WTC11 (cell line): ENCODE measurements around the gene RABIF. TPM values are rescaled to one million over a fixed set of nuclear protein-coding genes. Genes with fewer than 3 reads are reported as not detected.

ENCODE experiments used
- ATAC-seq: fragments of 200-7000 bp; cut with Tn5 transposase; 2 replicates; pipeline ENCODE4 v1.10.0; 2021; ENCODE audit warnings: mild to moderate bottlenecking, moderate library complexity
- CTCF ChIA-PET: fragments of 300-600 bp; sonication (Branson Sonifier 250); formaldehyde crosslinking; loops from one replicate; lab custom pipeline; 2021; ENCODE audit warnings: antibody characterized with exemption; lab: Charles Lee
- POLR2A ChIA-PET: fragments of 350-600 bp; sonication (Branson Sonifier 250); formaldehyde crosslinking; loops from one replicate; lab custom pipeline; 2021; ENCODE audit warnings: antibody characterized with exemption; lab: Charles Lee
- DNase-seq: peaks from one replicate; pipeline ENCODE4 v3.0.0; 2021; ENCODE audit warnings: low spot score
- H3K27ac Mint-ChIP-seq: 2 replicates; pipeline ENCODE4 v1.8.0; 2021; ENCODE audit warnings: mixed read lengths
- H3K27me3 Mint-ChIP-seq: 2 replicates; pipeline ENCODE4 v1.8.0; 2021; ENCODE audit warnings: low read depth, mild to moderate bottlenecking, moderate library complexity, mixed read lengths
- H3K36me3 Mint-ChIP-seq: 2 replicates; pipeline ENCODE4 v1.8.0; 2021; ENCODE audit warnings: mixed read lengths
- H3K4me1 Mint-ChIP-seq: 2 replicates; pipeline ENCODE4 v1.8.0; 2022; ENCODE audit warnings: mixed read lengths
- H3K4me3 Mint-ChIP-seq: 2 replicates; pipeline ENCODE4 v1.8.0; 2021; ENCODE audit warnings: mild to moderate bottlenecking, moderate library complexity, mixed read lengths
- H3K9me3 Mint-ChIP-seq: 2 replicates; pipeline ENCODE4 v1.8.0; 2021; ENCODE audit warnings: mixed read lengths
- CREB1 ChIP-seq: sonication (generic); formaldehyde crosslinking; IDR thresholded peaks from 2 replicates; pipeline ENCODE4 v1.8.0; 2023; ENCODE audit warnings: mild to moderate bottlenecking, missing genetic modification reagents
- CREM ChIP-seq: sonication (generic); formaldehyde crosslinking; IDR thresholded peaks from 2 replicates; pipeline ENCODE4 v1.8.1; 2022; ENCODE audit warnings: mild to moderate bottlenecking, missing genetic modification reagents, moderate library complexity
- ELF4 ChIP-seq: sonication (generic); formaldehyde crosslinking; IDR thresholded peaks from 2 replicates; pipeline ENCODE4 v1.8.1; 2022; ENCODE audit warnings: low read depth, mild to moderate bottlenecking, moderate library complexity, missing genetic modification reagents
- ERG ChIP-seq: fragments of 250-450 bp; sonication (Bioruptor Pico); IDR thresholded peaks from 2 replicates; pipeline ENCODE4 v1.8.0; 2021; ENCODE audit warnings: mild to moderate bottlenecking
- HMGA2 ChIP-seq: fragments of 250-450 bp; sonication (Bioruptor Pico); IDR thresholded peaks from 2 replicates; pipeline ENCODE4 v1.4.0; 2021; ENCODE audit warnings: mild to moderate bottlenecking, moderate library complexity
- JAZF1 ChIP-seq: fragments of 250-450 bp; sonication (Bioruptor Pico); IDR thresholded peaks from 2 replicates; pipeline ENCODE4 v1.9.0; 2021; ENCODE audit warnings: moderate library complexity, mild to moderate bottlenecking, inconsistent platforms
- JUN ChIP-seq: sonication (generic); formaldehyde crosslinking; IDR thresholded peaks from 2 replicates; pipeline ENCODE4 v1.8.0; 2023; ENCODE audit warnings: mild to moderate bottlenecking, missing genetic modification reagents
- KAT7 ChIP-seq: sonication (generic); formaldehyde crosslinking; IDR thresholded peaks from 2 replicates; pipeline ENCODE4 v1.8.1; 2023; ENCODE audit warnings: missing genetic modification reagents, mild to moderate bottlenecking, borderline replicate concordance
- MAX ChIP-seq: sonication (generic); formaldehyde crosslinking; IDR thresholded peaks from 2 replicates; pipeline ENCODE4 v1.8.0; 2022; ENCODE audit warnings: mild to moderate bottlenecking, missing genetic modification reagents
- NFYB ChIP-seq: sonication (generic); formaldehyde crosslinking; conservative IDR thresholded peaks from 2 replicates; pipeline ENCODE4 v1.8.0; 2022; ENCODE audit warnings: low read depth, missing genetic modification reagents
- SP1 ChIP-seq: sonication (generic); formaldehyde crosslinking; conservative IDR thresholded peaks from 2 replicates; pipeline ENCODE4 v1.8.1; 2022; ENCODE audit warnings: missing genetic modification reagents
- STAT6 ChIP-seq: sonication (generic); formaldehyde crosslinking; conservative IDR thresholded peaks from 2 replicates; pipeline ENCODE4 v1.8.1; 2023; ENCODE audit warnings: mild to moderate bottlenecking, low read depth, missing genetic modification reagents, moderate library complexity
- TP53 ChIP-seq: sonication (generic); formaldehyde crosslinking; IDR thresholded peaks from 2 replicates; pipeline ENCODE4 v1.8.1; 2023; ENCODE audit warnings: mild to moderate bottlenecking, missing genetic modification reagents
- ZNF416 ChIP-seq: fragments of 250-450 bp; sonication (Bioruptor Pico); IDR thresholded peaks from 2 replicates; pipeline ENCODE4 v1.9.0; 2021; ENCODE audit warnings: mild to moderate bottlenecking, inconsistent platforms
- ZNF423 ChIP-seq: fragments of 250-450 bp; sonication (Bioruptor Pico); IDR thresholded peaks from 2 replicates; pipeline ENCODE4 v2.1.2; 2022; ENCODE audit warnings: mild to moderate bottlenecking, moderate library complexity
- total RNA-seq: library from RNA; stranded (reverse); gene quantifications from 3 replicates; pipeline ENCODE4 v1.2.3, GENCODE V29; 2021
- TF ChIP-seq, protein P1 (sequence below): sonication (generic); formaldehyde crosslinking; IDR thresholded peaks from 2 replicates; pipeline ENCODE4 v1.8.1; 2022; ENCODE audit warnings: mild to moderate bottlenecking, missing genetic modification reagents, moderate library complexity, borderline replicate concordance
- TF ChIP-seq, protein P2 (sequence below): fragments of 250-450 bp; sonication (Bioruptor Pico); IDR thresholded peaks from 2 replicates; pipeline ENCODE4 v1.9.0; 2021; ENCODE audit warnings: moderate library complexity, mild to moderate bottlenecking, inconsistent platforms, borderline replicate concordance
- TF ChIP-seq, protein P3 (sequence below): fragments of 250-450 bp; sonication (Bioruptor Pico); IDR thresholded peaks from 2 replicates; pipeline ENCODE4 v1.9.0; 2021; ENCODE audit warnings: mild to moderate bottlenecking

Gene RABIF
- total RNA-seq, 1 experiment from 2014 or later: 6.6 TPM

- peaks cover 6% of the 10 kb centered on the region; the same call in 1 of the 2 replicates for H3K36me3 Mint-ChIP-seq
- peak overlapping the region; percentile 88 for H3K4me3 Mint-ChIP-seq
- no peaks in the 10 kb centered on the region for H3K27me3 Mint-ChIP-seq
- TF ChIP-seq STAT6 (CRISPR knock-in tag) (no peak), SP1 (CRISPR knock-in tag) (no peak), CREB1 (CRISPR knock-in tag) (no peak), JAZF1 (CRISPR knock-in tag) (no peak), ERG (CRISPR knock-in tag) (no peak)
- POLR2A ChIA-PET: no interaction called here
- no peak overlapping the region for H3K27ac Mint-ChIP-seq
- no peak for ATAC-seq
- CTCF ChIA-PET: interaction anchor here (0.6 kb wide), 1 partner anchor 9 kb away, joined by 4 read pairs; no protein-coding TSS in a partner anchor
- H3K4me1 Mint-ChIP-seq: peaks cover 19% of the 10 kb centered on the region
- no peaks in the 10 kb centered on the region for H3K9me3 Mint-ChIP-seq
- DNase-seq: no peak
Measured at GRCh38 chr1:202862679-202863560, 26.0 kb downstream of the RABIF start.

DNA sequence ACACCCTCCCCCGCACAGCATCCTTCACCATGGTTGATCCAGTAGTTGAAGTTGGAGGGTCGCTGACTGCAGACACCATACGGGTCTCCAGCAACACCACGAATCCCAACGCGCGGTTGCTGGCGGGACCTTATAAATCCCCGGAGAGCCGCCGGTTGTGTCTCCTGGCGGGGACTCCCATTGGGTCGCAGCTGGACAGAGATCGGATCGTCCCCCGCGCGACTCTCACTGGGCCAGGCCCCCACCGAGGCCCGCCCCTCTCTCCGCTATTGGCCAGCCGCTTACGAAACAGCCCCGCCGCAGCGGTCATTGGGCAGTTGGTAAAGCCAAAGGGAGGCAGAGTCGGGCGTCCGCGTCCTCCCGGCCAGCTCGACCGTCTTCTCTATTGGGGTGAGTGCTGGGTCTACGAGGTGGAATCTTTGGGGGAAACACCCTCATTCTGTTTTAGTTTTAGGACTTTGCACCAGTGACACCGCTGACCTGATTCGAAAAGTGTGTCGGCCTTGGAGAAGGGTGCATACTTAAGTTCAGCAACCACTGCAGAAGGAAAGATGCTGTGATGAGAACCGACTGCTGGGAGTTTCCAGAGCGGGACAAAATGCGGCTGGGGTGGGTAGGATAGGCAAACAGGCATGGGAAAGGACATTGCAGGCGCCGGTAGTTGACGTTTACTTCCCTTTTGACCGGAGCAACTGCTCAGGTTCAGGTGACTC lies 27.4 kb downstream of the RABIF start:
- Mint-ChIP-seq H3K27ac (peak overlapping the region; percentile 96), H3K27me3 (no peaks in the 10 kb centered on the region), H3K9me3 (no peaks in the 10 kb centered on the region), H3K4me1 (peaks cover 19% of the 10 kb centered on the region), H3K4me3 (peak overlapping the region; percentile 88), H3K36me3 (peaks cover 19% of the 10 kb centered on the region)
- POLR2A ChIA-PET: interaction anchor here (1.0 to 2.7 kb wide), 9 partner anchors 12 to 145 kb away, joined by 3 to 32 read pairs (median 5); partner anchors contain the start of genes KDM5B, PCAT6 and TMEM183A
- CTCF ChIA-PET: interaction anchor here (0.6 to 2.2 kb wide), 7 partner anchors 10 to 548 kb away, joined by 3 to 8 read pairs (median 5); partner anchors contain the start of gene PCAT6
- TF ChIP-seq CREB1 (CRISPR knock-in tag): no peak
- 0 out of 2 replicates have a peak, but pooled peaks have one; percentile 38 for TF ChIP-seq CREM (CRISPR knock-in tag)
- TF ChIP-seq ZNF423 (CRISPR knock-in tag): peak; percentile 93
- TF ChIP-seq SP1 (CRISPR knock-in tag): peak; percentile 74
- TF ChIP-seq ELF4 (CRISPR knock-in tag): no peak
- peak; percentile 88 for TF ChIP-seq NFYB (CRISPR knock-in tag)
- ATAC-seq: peak; percentile 89
- DNase-seq: peak; percentile 94

DNA sequence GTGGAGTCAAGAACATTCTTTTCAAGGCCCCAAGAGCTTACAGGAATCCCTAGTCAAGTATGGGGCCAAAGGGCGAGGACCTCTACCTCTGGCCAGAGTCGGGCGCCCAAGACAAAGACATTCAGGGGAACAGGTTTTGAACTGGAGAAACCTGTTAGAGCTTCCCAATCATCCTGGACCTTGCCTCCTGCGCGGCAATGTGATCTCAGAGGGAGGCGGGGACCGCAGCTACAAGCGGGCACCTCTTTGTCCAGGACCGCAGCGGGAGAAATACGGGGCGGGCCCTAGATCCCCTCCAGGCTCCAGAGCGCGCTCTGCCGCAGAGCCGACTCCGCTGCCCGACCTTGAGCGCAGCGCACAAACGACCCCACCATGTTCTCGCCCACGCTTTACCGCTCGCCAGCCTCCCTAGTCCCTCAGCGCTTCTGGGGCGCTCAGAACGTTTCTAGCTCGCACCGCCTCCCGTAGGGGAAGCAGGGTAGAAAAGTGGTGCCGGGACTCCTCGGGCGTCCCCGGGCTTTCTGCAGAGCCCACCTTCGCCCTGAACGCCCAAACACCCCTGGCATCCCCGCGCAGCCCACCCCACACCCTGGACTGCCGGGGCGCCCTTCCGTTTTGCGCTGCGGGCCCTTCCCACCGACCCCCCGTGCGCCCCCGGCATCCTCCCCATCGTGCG lies 28.1 kb downstream of the RABIF start:
- no peaks in the 10 kb centered on the region for H3K9me3 Mint-ChIP-seq
- peaks cover 19% of the 10 kb centered on the region for H3K4me1 Mint-ChIP-seq
- H3K27me3 Mint-ChIP-seq: no peaks in the 10 kb centered on the region
- ATAC-seq: peak; percentile 71
- peaks cover 26% of the 10 kb centered on the region for H3K36me3 Mint-ChIP-seq
- ChIA-PET CTCF (interaction anchor here (0.6 to 2.2 kb wide), 9 partner anchors 9 to 548 kb away, joined by 3 to 8 read pairs (median 5); partner anchors contain the start of genes KDM5B and PCAT6), POLR2A (interaction anchor here (0.6 to 2.7 kb wide), 14 partner anchors 12 to 185 kb away, joined by 3 to 32 read pairs (median 4); partner anchors contain the start of genes KDM5B, PCAT6, RABIF and TMEM183A)
- DNase-seq: peak; percentile 84
- peak overlapping the region; percentile 96 for H3K27ac Mint-ChIP-seq
- peak overlapping the region; percentile 88 for H3K4me3 Mint-ChIP-seq
- TF ChIP-seq ZNF423 (CRISPR knock-in tag) (no peak), TP53 (CRISPR knock-in tag) (no peak), ZNF416 (CRISPR knock-in tag) (no peak; the same call in 1 of the 2 replicates), JUN (no peak), HMGA2 (CRISPR knock-in tag) (no peak), KAT7 (no peak; the same call in 1 of the 2 replicates), MAX (CRISPR knock-in tag) (peak; percentile 70), SP1 (CRISPR knock-in tag) (no peak)
- TF ChIP-seq, protein P1, sequence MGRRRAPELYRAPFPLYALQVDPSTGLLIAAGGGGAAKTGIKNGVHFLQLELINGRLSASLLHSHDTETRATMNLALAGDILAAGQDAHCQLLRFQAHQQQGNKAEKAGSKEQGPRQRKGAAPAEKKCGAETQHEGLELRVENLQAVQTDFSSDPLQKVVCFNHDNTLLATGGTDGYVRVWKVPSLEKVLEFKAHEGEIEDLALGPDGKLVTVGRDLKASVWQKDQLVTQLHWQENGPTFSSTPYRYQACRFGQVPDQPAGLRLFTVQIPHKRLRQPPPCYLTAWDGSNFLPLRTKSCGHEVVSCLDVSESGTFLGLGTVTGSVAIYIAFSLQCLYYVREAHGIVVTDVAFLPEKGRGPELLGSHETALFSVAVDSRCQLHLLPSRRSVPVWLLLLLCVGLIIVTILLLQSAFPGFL (CRISPR knock-in tag): no peak
- TF ChIP-seq, protein P2, sequence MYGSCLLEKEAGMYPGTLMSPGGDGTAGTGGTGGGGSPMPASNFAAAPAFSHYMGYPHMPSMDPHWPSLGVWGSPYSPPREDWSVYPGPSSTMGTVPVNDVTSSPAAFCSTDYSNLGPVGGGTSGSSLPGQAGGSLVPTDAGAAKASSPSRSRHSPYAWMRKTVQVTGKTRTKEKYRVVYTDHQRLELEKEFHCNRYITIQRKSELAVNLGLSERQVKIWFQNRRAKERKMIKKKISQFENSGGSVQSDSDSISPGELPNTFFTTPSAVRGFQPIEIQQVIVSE (CRISPR knock-in tag): no peak
- TF ChIP-seq, protein P3, sequence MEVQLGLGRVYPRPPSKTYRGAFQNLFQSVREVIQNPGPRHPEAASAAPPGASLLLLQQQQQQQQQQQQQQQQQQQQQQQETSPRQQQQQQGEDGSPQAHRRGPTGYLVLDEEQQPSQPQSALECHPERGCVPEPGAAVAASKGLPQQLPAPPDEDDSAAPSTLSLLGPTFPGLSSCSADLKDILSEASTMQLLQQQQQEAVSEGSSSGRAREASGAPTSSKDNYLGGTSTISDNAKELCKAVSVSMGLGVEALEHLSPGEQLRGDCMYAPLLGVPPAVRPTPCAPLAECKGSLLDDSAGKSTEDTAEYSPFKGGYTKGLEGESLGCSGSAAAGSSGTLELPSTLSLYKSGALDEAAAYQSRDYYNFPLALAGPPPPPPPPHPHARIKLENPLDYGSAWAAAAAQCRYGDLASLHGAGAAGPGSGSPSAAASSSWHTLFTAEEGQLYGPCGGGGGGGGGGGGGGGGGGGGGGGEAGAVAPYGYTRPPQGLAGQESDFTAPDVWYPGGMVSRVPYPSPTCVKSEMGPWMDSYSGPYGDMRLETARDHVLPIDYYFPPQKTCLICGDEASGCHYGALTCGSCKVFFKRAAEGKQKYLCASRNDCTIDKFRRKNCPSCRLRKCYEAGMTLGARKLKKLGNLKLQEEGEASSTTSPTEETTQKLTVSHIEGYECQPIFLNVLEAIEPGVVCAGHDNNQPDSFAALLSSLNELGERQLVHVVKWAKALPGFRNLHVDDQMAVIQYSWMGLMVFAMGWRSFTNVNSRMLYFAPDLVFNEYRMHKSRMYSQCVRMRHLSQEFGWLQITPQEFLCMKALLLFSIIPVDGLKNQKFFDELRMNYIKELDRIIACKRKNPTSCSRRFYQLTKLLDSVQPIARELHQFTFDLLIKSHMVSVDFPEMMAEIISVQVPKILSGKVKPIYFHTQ (CRISPR knock-in tag): no peak
